ENCODE data around the gene PIK3AP1.

Gene PIK3AP1

GRCh38 chr10:96570983-96571964 lies 149.0 kb downstream of the PIK3AP1 start:
- no peak overlapping the region for H3K27ac ChIP-seq
- peaks cover 81% of the 10 kb centered on the region for H3K79me2 ChIP-seq (ENCODE audit: insufficient read depth, low read depth)
- H3K4me2 ChIP-seq = no peak overlapping the region
- H3K36me3 ChIP-seq (ENCODE audit: insufficient read depth) = no peaks in the 10 kb centered on the region
- TF ChIP-seq CTCF (conservative IDR thresholded peaks at IDR 0.05; ENCODE audit: low read depth, low read length) = no peak
- H4K20me1 ChIP-seq (ENCODE audit: insufficient read depth) = peaks cover 8% of the 10 kb centered on the region; the same call in 1 of the 2 replicates
- H2AFZ ChIP-seq (ENCODE audit: low read depth) = no peak overlapping the region
- no peak overlapping the region for H3K9ac ChIP-seq
- H3K4me3 ChIP-seq (IDR thresholded peaks at IDR 0.05; ENCODE audit: insufficient read depth, low read depth, low read length) = no peak overlapping the region
- no peaks in the 10 kb centered on the region for H3K27me3 ChIP-seq (ENCODE audit: insufficient read depth, low read depth)
- no peaks in the 10 kb centered on the region for H3K4me1 ChIP-seq (ENCODE audit: low read depth, poor library complexity, severe bottlenecking)

DNA sequence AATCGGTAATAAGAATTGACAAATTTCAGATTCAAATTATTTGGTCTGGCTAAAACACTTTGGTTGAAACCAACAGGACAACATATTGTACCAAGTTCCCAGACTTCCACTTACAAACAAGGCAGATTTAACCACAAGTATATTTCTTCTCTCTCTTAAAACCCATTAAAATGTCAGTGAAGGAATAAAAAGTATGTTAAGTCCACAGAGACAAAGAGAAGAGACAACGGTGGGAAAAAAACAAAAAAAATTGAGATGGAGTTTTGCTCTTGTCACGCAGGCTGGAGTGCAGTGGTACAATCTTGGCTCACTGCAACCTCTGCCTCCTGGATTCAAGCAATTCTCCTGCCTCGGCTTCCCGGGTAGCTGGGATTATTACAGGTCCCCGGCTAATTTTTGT lies 149.8 kb downstream of the PIK3AP1 start:
- H3K36me3 ChIP-seq (ENCODE audit: insufficient read depth) = no peaks in the 10 kb centered on the region
- H4K20me1 ChIP-seq (ENCODE audit: insufficient read depth) = peaks cover 8% of the 10 kb centered on the region; the same call in 1 of the 2 replicates
- no peaks in the 10 kb centered on the region for H3K4me1 ChIP-seq (ENCODE audit: low read depth, poor library complexity, severe bottlenecking)
- TF ChIP-seq CTCF (conservative IDR thresholded peaks at IDR 0.05; ENCODE audit: low read depth, low read length) = no peak
- H2AFZ ChIP-seq (ENCODE audit: low read depth) = no peak overlapping the region
- no peak overlapping the region for H3K4me2 ChIP-seq
- H3K9ac ChIP-seq = no peak overlapping the region
- no peak overlapping the region for H3K27ac ChIP-seq
- no peaks in the 10 kb centered on the region for H3K27me3 ChIP-seq (ENCODE audit: insufficient read depth, low read depth)
- H3K79me2 ChIP-seq (ENCODE audit: insufficient read depth, low read depth) = peaks cover 77% of the 10 kb centered on the region
- no peak overlapping the region for H3K4me3 ChIP-seq (IDR thresholded peaks at IDR 0.05; ENCODE audit: insufficient read depth, low read depth, low read length)

DNA sequence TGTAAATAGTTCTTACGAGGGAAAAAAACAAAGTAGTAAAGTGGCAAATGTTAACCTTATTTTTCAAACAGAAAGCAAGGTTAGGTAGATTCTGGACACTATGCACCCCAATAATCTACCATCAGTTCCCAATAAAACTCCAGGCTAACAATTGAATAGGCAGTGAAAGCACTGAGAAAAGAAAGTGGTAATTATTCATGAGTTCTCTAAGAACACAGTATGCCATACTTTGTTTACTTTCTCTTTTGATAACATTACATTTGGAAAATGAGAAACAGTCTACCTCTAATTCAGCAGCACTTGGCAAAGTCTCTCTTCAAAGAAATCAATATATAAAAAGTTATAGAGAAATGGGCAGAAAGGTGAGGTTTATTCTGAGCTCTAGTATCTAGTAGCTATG lies 151.9 kb downstream of the PIK3AP1 start:
- Histone ChIP-seq H2AFZ (ENCODE audit: low read depth) (no peak overlapping the region), H3K4me3 (IDR thresholded peaks at IDR 0.05; ENCODE audit: insufficient read depth, low read depth, low read length) (no peak overlapping the region), H3K27ac (no peak overlapping the region), H3K9ac (no peak overlapping the region), H3K79me2 (ENCODE audit: insufficient read depth, low read depth) (peaks cover 66% of the 10 kb centered on the region), H4K20me1 (ENCODE audit: insufficient read depth) (peaks cover 6% of the 10 kb centered on the region; the same call in 1 of the 2 replicates), H3K4me1 (ENCODE audit: low read depth, poor library complexity, severe bottlenecking) (no peaks in the 10 kb centered on the region), H3K27me3 (ENCODE audit: insufficient read depth, low read depth) (no peaks in the 10 kb centered on the region), H3K4me2 (no peak overlapping the region), H3K36me3 (ENCODE audit: insufficient read depth) (no peaks in the 10 kb centered on the region; the same call in 1 of the 2 replicates)
- TF ChIP-seq CTCF (conservative IDR thresholded peaks at IDR 0.05; ENCODE audit: low read depth, low read length) = no peak

DNA sequence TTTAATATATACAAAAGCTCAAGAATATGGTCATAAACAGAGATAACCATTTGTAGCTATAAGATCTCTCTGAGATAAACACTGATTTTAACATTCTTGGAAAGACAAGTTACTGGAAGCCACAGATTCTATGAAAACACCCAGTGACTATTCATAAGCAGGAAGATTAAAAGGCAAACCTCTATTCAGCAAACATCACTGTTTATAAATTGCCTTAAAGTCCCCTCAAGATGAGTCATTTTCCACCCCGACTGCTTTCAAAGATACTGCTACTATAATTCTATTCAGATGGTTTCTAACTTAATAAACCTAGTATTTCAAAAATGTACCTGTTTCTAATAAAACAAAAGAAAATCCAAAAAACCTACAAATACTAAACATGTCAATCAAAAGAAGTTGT lies 154.5 kb downstream of the PIK3AP1 start:
- H4K20me1 ChIP-seq (ENCODE audit: insufficient read depth) = peaks cover 3% of the 10 kb centered on the region; the same call in 1 of the 2 replicates
- no peak overlapping the region for H2AFZ ChIP-seq (ENCODE audit: low read depth)
- TF ChIP-seq CTCF (conservative IDR thresholded peaks at IDR 0.05; ENCODE audit: low read depth, low read length) = no peak
- H3K79me2 ChIP-seq (ENCODE audit: insufficient read depth, low read depth) = peaks cover 41% of the 10 kb centered on the region; the same call in 1 of the 2 replicates
- H3K27me3 ChIP-seq (ENCODE audit: insufficient read depth, low read depth) = no peaks in the 10 kb centered on the region
- no peak overlapping the region for H3K4me2 ChIP-seq
- no peaks in the 10 kb centered on the region; the same call in 1 of the 2 replicates for H3K36me3 ChIP-seq (ENCODE audit: insufficient read depth)
- H3K9ac ChIP-seq = no peak overlapping the region
- no peaks in the 10 kb centered on the region for H3K4me1 ChIP-seq (ENCODE audit: low read depth, poor library complexity, severe bottlenecking)
- H3K27ac ChIP-seq = no peak overlapping the region
- no peak overlapping the region for H3K4me3 ChIP-seq (IDR thresholded peaks at IDR 0.05; ENCODE audit: insufficient read depth, low read depth, low read length)

Data from KMS-11 (cell line).